Measurements from ENCODE around the gene OR1M1. TPM values are rescaled to one million over a fixed set of nuclear protein-coding genes. Genes with fewer than 3 reads are reported as not detected.

OR1M1 gene
- polyA plus RNA-seq, 3 donors: not detected

DNA sequence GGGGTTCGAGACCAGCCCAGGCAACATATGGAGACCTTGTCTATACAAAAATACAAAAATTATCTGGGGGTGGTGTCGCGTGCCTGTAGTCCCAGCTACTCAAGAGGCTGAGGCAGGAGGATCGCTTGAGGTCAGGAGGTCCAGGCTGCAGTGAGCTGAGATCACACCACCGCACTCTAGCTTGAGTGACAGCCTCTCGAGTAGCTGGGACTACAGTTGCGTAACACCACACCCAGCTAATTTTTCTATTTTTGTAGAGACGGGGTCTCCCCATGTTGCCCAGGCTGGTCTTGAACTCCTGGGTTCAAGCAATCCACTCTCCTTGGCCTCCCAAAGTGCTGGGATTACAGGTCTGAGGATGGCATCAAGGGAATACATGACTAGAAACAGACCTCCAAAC, 45.8 kb upstream of the OR1M1 start:
- Mint-ChIP-seq H3K4me3 (no peak overlapping the region), H3K27me3 (ENCODE audit: low read depth in 3 of 3) (peaks cover 4 to 8% (median 7%) of the 10 kb centered on the region in 3 donors), H3K36me3 (no peaks in the 10 kb centered on the region), H3K27ac (no peak overlapping the region), H3K4me1 (no peaks in the 10 kb centered on the region), H3K9me3 (peaks cover 0 to 3% (median 0%) of the 10 kb centered on the region in 7 donors)
- DNase-seq: no peak
- Histone ChIP-seq H3K36me3 (replicated peaks in 1 of 2; ENCODE audit: control insufficient read depth in 1 of 2, insufficient read depth in 2 of 2, low read length in 2 of 2) (no peaks in the 10 kb centered on the region), H4K20me1 (ENCODE audit: insufficient read depth, low read length) (no peaks in the 10 kb centered on the region), H3K27me3 (ENCODE audit: control insufficient read depth in 2 of 2, insufficient read depth in 2 of 2, low read length in 2 of 2) (no peaks in the 10 kb centered on the region), H3K4me3 (replicated peaks in 1 of 3; ENCODE audit: low read depth in 2 of 3, low read length in 3 of 3) (no peak overlapping the region), H2AFZ (ENCODE audit: insufficient read depth, low read depth, low read length, poor library complexity, severe bottlenecking) (no peak overlapping the region), H3K27ac (ENCODE audit: low read depth in 1 of 2, low read length in 2 of 2) (no peak overlapping the region), H3K79me2 (ENCODE audit: insufficient read depth, low read length) (no peaks in the 10 kb centered on the region), H3K9me3 (replicated peaks in 1 of 2; ENCODE audit: control insufficient read depth in 1 of 2, insufficient read depth in 1 of 2, low read length in 2 of 2) (no peaks in the 10 kb centered on the region), H3K9ac (ENCODE audit: insufficient read depth, low read length, poor library complexity, severe bottlenecking) (no peak overlapping the region), H3K4me2 (replicated peaks; ENCODE audit: extremely low read depth, low read length, poor library complexity, severe bottlenecking) (no peak overlapping the region), H3K4me1 (ENCODE audit: control insufficient read depth in 1 of 2, insufficient read depth in 2 of 2, low read length in 2 of 2) (no peaks in the 10 kb centered on the region)
- 68% methylated on average over 3 of the region's 8 CpGs for WGBS (ENCODE audit: insufficient coverage)
- TF ChIP-seq CTCF (IDR thresholded peaks at IDR 0.05): no peak
- intact Hi-C loops (cut with micrococcal nuclease): no loop called here

DNA sequence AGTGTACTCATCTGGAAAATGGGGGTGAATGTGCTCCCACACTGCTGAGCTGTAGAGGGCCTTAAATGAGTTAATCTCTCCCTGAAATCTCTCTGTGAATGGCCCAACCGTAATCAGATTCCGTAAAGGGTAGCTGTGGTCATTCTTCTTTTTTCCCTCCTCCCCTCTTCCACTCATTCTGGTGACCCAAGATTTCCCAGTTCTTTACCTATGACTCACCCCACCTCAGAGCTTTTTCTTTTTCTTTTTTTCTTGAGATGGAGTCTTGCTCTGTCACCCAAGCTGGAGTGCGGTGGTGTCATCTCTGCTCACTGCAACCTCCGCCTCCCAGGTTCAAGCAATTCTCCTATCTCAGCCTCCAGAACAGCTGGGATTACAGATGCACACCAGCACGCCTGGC, 43.3 kb upstream of the OR1M1 start:
- Histone ChIP-seq H3K27ac (ENCODE audit: low read depth in 1 of 2, low read length in 2 of 2) (no peak overlapping the region), H2AFZ (ENCODE audit: insufficient read depth, low read depth, low read length, poor library complexity, severe bottlenecking) (no peak overlapping the region), H3K36me3 (replicated peaks in 1 of 2; ENCODE audit: control insufficient read depth in 1 of 2, insufficient read depth in 2 of 2, low read length in 2 of 2) (no peaks in the 10 kb centered on the region), H3K4me3 (replicated peaks in 1 of 3; ENCODE audit: low read depth in 2 of 3, low read length in 3 of 3) (no peak overlapping the region), H3K27me3 (ENCODE audit: control insufficient read depth in 2 of 2, insufficient read depth in 2 of 2, low read length in 2 of 2) (no peaks in the 10 kb centered on the region), H4K20me1 (ENCODE audit: insufficient read depth, low read length) (no peaks in the 10 kb centered on the region), H3K79me2 (ENCODE audit: insufficient read depth, low read length) (no peaks in the 10 kb centered on the region), H3K9me3 (replicated peaks in 1 of 2; ENCODE audit: control insufficient read depth in 1 of 2, insufficient read depth in 1 of 2, low read length in 2 of 2) (no peaks in the 10 kb centered on the region), H3K4me2 (replicated peaks; ENCODE audit: extremely low read depth, low read length, poor library complexity, severe bottlenecking) (no peak overlapping the region), H3K9ac (ENCODE audit: insufficient read depth, low read length, poor library complexity, severe bottlenecking) (no peak overlapping the region), H3K4me1 (ENCODE audit: control insufficient read depth in 1 of 2, insufficient read depth in 2 of 2, low read length in 2 of 2) (no peaks in the 10 kb centered on the region)
- TF ChIP-seq CTCF (IDR thresholded peaks at IDR 0.05): no peak
- no peaks in the 10 kb centered on the region for H3K36me3 Mint-ChIP-seq
- no peak for DNase-seq
- no peak overlapping the region for H3K4me3 Mint-ChIP-seq
- H3K9me3 Mint-ChIP-seq: peaks cover 0 to 3% (median 0%) of the 10 kb centered on the region in 7 donors
- intact Hi-C loops (cut with micrococcal nuclease): no loop called here
- WGBS (ENCODE audit: insufficient coverage): 95% methylated on average over 2 of the region's 5 CpGs
- peaks cover 4 to 11% (median 6%) of the 10 kb centered on the region in 3 donors for H3K27me3 Mint-ChIP-seq (ENCODE audit: low read depth in 3 of 3)
- no peaks in the 10 kb centered on the region for H3K4me1 Mint-ChIP-seq
- H3K27ac Mint-ChIP-seq: no peak overlapping the region

Measured in CD14-positive monocyte (primary cell).